DMS79 treated with DMSO at 0.1 percent for 48 hours (cell line): ENCODE data around the gene MAML2.
"Not testable (repeated sequence)": the region's sequence is repeated elsewhere in the genome, so short reads cannot be mapped to it uniquely, and the experiment has no call there.

Experiments used
- DNase-seq: peaks from one replicate; lab custom pipeline; 2025; lab: John Stamatoyannopoulos, UW

MAML2 gene

GRCh38 chr11:96292291-96293010, 50.5 kb downstream of the MAML2 start:
- no peak for DNase-seq

GRCh38 chr11:96290631-96291030, 52.4 kb downstream of the MAML2 start:
- DNase-seq: no peak

GRCh38 chr11:96290031-96290430, 53.0 kb downstream of the MAML2 start:
- peak; percentile 32 for DNase-seq

GRCh38 chr11:96288915-96289314, 54.1 kb downstream of the MAML2 start:
- no peak for DNase-seq

GRCh38 chr11:96287822-96288439, 55.1 kb downstream of the MAML2 start:
- no peak for DNase-seq

- DNase-seq: not testable (repeated sequence)
Observed at GRCh38 chr11:96285985-96286384, 57.0 kb downstream of the MAML2 start.

GRCh38 chr11:96284917-96285316, 58.1 kb downstream of the MAML2 start:
- no peak for DNase-seq

- no peak for DNase-seq
Observed at GRCh38 chr11:96284401-96284800, 58.6 kb downstream of the MAML2 start.

- DNase-seq: no peak
Observed at GRCh38 chr11:96282625-96283220, 60.3 kb downstream of the MAML2 start.

GRCh38 chr11:96280444-96280843, 62.6 kb downstream of the MAML2 start:
- DNase-seq: no peak

GRCh38 chr11:96279896-96280290, 63.1 kb downstream of the MAML2 start:
- DNase-seq: no peak

- DNase-seq: no peak
Observed at GRCh38 chr11:96279018-96279895, 63.7 kb downstream of the MAML2 start.

GRCh38 chr11:96278039-96278897, 64.7 kb downstream of the MAML2 start:
- DNase-seq: no peak

GRCh38 chr11:96277696-96278038, 65.3 kb downstream of the MAML2 start:
- no peak for DNase-seq

GRCh38 chr11:96276836-96277235, 66.2 kb downstream of the MAML2 start:
- DNase-seq: no peak

GRCh38 chr11:96275801-96276594, 67.0 kb downstream of the MAML2 start:
- DNase-seq: no peak

- DNase-seq: no peak
Observed at GRCh38 chr11:96273507-96273906, 69.5 kb downstream of the MAML2 start.

GRCh38 chr11:96272529-96273222, 70.3 kb downstream of the MAML2 start:
- DNase-seq: no peak

GRCh38 chr11:96271777-96272176, 71.2 kb downstream of the MAML2 start:
- DNase-seq: no peak

- not testable (repeated sequence) for DNase-seq
Observed at GRCh38 chr11:96271352-96271751, 71.6 kb downstream of the MAML2 start.
